ENCODE measurements around the gene CNOT6L. TPM values are rescaled to one million over a fixed set of nuclear protein-coding genes. Genes with fewer than 3 reads are reported as not detected.
"Not testable (repeated sequence)": the region's sequence is repeated elsewhere in the genome, so short reads cannot be mapped to it uniquely, and the experiment has no call there.

CNOT6L gene
- total RNA-seq, 2 donors from 2014 or later, result 90.2 to 130 TPM

DNA sequence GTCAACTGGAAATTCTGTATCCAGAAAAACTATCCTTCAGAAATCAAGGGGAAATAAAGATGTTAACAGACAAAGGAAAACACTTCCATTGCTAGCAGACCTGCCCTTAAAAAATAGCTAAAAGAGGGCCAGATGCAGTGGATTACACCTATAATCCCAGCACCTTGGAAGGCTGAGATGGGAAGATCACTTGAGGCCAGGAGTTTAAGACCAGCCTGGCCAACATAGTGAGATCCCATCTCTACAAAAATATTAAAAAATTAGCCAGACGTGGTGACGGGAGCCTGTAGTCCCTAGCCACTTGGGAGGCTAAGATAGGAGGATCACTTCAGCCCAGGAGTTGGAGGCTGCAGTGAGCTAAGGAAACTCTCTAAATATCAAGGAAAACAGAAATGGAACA, 67.4 kb downstream of the CNOT6L start:
- Mint-ChIP-seq H3K4me3 (no peak overlapping the region), H3K36me3 (peaks cover 26% of the 10 kb centered on the region)

DNA sequence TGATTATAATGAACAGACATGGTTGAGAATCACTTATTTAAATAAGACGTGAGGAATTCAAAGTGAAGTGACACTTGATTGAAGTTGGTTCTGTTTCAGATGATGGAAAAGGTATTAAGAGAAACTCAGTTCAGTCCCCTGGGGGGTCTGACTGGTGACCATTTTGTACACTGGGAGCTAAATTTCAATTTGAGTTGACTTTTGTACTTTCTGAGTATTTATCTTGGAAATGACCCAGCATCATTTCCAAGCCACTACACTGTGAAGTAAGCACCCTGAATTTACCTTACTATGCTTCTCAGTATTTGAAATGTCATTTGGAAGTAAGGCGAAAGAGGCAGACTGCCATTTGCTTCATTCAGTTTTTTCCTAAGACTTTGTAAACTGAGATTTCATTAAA, 73.4 kb downstream of the CNOT6L start:
- no peaks in the 10 kb centered on the region for H3K27me3 Mint-ChIP-seq
- peak overlapping the region; percentile 24 to 60 for H3K27ac Mint-ChIP-seq
- H3K4me3 Mint-ChIP-seq, result no peak overlapping the region
- ATAC-seq (no peak), DNase-seq (ENCODE audit: low spot score) (no peak)
- peaks cover 21 to 22% of the 10 kb centered on the region in 2 donors for H3K4me1 Mint-ChIP-seq (ENCODE audit: low read depth in 2 of 2)
- H3K36me3 Mint-ChIP-seq, result peaks cover 12% of the 10 kb centered on the region
- H3K9me3 Mint-ChIP-seq, result no peaks in the 10 kb centered on the region

More for the DNA sequence above, 67.4 kb downstream of the CNOT6L start:
- DNase-seq (ENCODE audit: low spot score) (no peak), ATAC-seq (no peak)
- peaks cover 23 to 33% of the 10 kb centered on the region in 2 donors for H3K4me1 Mint-ChIP-seq (ENCODE audit: low read depth in 2 of 2)
- peak overlapping the region; percentile 4 for H3K27ac Mint-ChIP-seq
- H3K27me3 Mint-ChIP-seq, result no peaks in the 10 kb centered on the region
- no peaks in the 10 kb centered on the region for H3K9me3 Mint-ChIP-seq

- peaks cover 21% of the 10 kb centered on the region for H3K36me3 Mint-ChIP-seq
- H3K27ac Mint-ChIP-seq, result peak overlapping the region in 1 of 2 donors; percentile 43
- DNase-seq (ENCODE audit: low spot score) (no peak), ATAC-seq (no peak)
- no peaks in the 10 kb centered on the region for H3K27me3 Mint-ChIP-seq
- H3K4me3 Mint-ChIP-seq, result no peak overlapping the region
- H3K4me1 Mint-ChIP-seq (ENCODE audit: low read depth in 2 of 2), result peaks cover 23 to 25% of the 10 kb centered on the region in 2 donors
- H3K9me3 Mint-ChIP-seq, result no peaks in the 10 kb centered on the region
Measured at GRCh38 chr4:77742054-77742453, 77.1 kb downstream of the CNOT6L start.

- no peaks in the 10 kb centered on the region for H3K27me3 Mint-ChIP-seq
- peak overlapping the region in 1 of 2 donors; percentile 58 for H3K27ac Mint-ChIP-seq
- DNase-seq (ENCODE audit: low spot score) (no peak), ATAC-seq (no peak)
- H3K4me3 Mint-ChIP-seq, result no peak overlapping the region
- H3K9me3 Mint-ChIP-seq, result no peaks in the 10 kb centered on the region
- peaks cover 21% of the 10 kb centered on the region for H3K36me3 Mint-ChIP-seq
- H3K4me1 Mint-ChIP-seq (ENCODE audit: low read depth in 2 of 2), result peaks cover 33 to 40% of the 10 kb centered on the region in 2 donors
Measured at GRCh38 chr4:77740480-77740879, 78.7 kb downstream of the CNOT6L start.

DNA sequence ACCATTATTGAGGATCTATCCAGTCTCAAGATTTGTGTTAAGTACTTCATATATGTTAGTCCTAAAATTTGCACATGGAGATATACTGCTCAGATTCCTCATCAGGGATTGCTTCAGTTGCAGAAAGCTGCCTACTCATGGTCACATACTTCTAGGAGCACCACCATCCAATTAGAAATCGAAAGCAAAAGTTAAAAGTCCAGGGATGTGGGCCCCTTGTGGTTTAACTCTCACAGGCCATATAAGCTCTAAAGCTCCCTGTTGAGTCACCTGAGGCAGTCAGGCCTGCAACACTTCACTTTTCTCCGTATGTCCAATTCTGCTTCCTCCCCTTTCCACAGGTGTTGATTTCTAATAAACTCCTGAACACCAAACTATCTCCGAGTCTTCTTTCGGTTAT, 84.2 kb downstream of the CNOT6L start:
- no peaks in the 10 kb centered on the region for H3K27me3 Mint-ChIP-seq
- peak; percentile 99 for ATAC-seq
- peaks cover 20% of the 10 kb centered on the region for H3K36me3 Mint-ChIP-seq
- DNase-seq (ENCODE audit: low spot score), result peak; percentile 73
- H3K4me3 Mint-ChIP-seq, result peak overlapping the region; percentile 79
- H3K4me1 Mint-ChIP-seq (ENCODE audit: low read depth in 2 of 2), result peaks cover 39 to 52% of the 10 kb centered on the region in 2 donors
- peak overlapping the region; percentile 72 to 80 for H3K27ac Mint-ChIP-seq
- no peaks in the 10 kb centered on the region for H3K9me3 Mint-ChIP-seq

DNA sequence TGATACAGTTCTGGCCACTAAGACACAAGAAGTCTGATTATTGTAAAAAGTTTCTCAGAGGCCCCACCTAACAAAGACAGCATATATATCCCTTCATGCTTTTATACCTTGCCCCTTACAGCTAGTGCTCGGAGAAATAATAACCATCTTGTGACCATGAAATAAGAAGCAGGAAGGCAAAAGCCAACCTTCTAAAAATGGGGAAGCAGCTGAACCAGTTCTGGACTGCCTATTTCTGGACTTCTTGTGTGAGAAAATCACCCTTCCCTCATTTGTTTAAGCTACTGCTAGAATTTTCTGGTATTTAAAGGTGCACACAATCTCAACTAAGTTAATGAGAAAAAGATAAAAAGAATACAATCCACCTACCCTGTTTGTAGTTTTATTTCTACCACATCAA, 87.5 kb downstream of the CNOT6L start:
- peaks cover 14% of the 10 kb centered on the region for H3K36me3 Mint-ChIP-seq
- ATAC-seq (no peak), DNase-seq (ENCODE audit: low spot score) (no peak)
- no peaks in the 10 kb centered on the region for H3K27me3 Mint-ChIP-seq
- H3K27ac Mint-ChIP-seq, result peak overlapping the region in 1 of 2 donors; percentile 80
- peaks cover 34 to 46% of the 10 kb centered on the region in 2 donors for H3K4me1 Mint-ChIP-seq (ENCODE audit: low read depth in 2 of 2)
- H3K9me3 Mint-ChIP-seq, result no peaks in the 10 kb centered on the region
- H3K4me3 Mint-ChIP-seq, result no peak overlapping the region

- ATAC-seq (no peak), DNase-seq (ENCODE audit: low spot score) (no peak)
- peak overlapping the region; percentile 23 to 78 for H3K27ac Mint-ChIP-seq
- no peak overlapping the region for H3K4me3 Mint-ChIP-seq
- H3K9me3 Mint-ChIP-seq, result no peaks in the 10 kb centered on the region
- H3K4me1 Mint-ChIP-seq (ENCODE audit: low read depth in 2 of 2), result peaks cover 20 to 25% of the 10 kb centered on the region in 2 donors
- peaks cover 29% of the 10 kb centered on the region for H3K36me3 Mint-ChIP-seq
- no peaks in the 10 kb centered on the region for H3K27me3 Mint-ChIP-seq
Measured at GRCh38 chr4:77728420-77728819, 90.7 kb downstream of the CNOT6L start.

DNA sequence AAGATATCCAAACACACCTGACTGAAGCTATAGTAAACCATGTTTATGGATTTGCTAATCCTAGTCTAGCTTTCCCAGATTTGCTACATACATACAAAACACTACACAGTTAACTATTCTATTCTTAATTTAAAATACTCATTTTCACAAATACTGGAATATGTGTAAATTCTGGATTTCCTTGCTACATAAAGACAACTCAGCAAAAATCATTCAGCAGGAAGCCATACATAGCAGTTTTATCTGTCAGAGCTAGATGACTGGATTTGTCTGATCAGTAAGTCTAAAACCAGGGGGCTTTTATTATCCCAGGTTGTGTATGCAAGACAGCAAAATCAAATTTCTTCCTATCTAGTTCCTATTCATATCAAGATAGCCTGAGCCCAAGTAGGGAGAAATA, 98.1 kb downstream of the CNOT6L start:
- Mint-ChIP-seq H3K27me3 (no peaks in the 10 kb centered on the region), H3K4me1 (ENCODE audit: low read depth in 2 of 2) (peaks cover 13 to 15% of the 10 kb centered on the region in 2 donors), H3K4me3 (no peak overlapping the region), H3K27ac (peak overlapping the region in 1 of 2 donors; percentile 39), H3K9me3 (no peaks in the 10 kb centered on the region), H3K36me3 (peaks cover 13% of the 10 kb centered on the region)
- DNase-seq (ENCODE audit: low spot score) (no peak), ATAC-seq (no peak)

DNA sequence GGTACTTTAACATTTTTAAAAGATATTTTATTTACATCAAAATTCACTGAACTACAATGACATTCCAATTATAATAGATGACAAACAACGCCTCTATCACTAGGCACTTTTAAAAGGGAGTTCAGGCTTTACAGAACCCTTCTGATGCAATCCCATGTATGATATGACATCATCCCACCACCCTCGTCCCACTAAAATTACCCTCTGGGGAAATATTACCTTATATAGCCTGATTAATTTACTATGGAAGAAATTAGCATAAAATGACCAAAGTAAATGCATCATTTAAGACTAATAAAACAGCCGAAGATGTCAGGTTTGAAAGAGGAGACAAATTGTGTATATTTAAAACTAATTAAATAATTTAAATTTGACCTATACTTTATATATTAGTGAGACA, 100.7 kb downstream of the CNOT6L start:
- H3K4me3 Mint-ChIP-seq; DNase-seq (ENCODE audit: low spot score); H3K9me3 Mint-ChIP-seq; H3K27me3 Mint-ChIP-seq; ATAC-seq; H3K36me3 Mint-ChIP-seq; H3K27ac Mint-ChIP-seq: not testable (repeated sequence)
- peaks cover 22 to 25% of the 10 kb centered on the region in 2 donors for H3K4me1 Mint-ChIP-seq (ENCODE audit: low read depth in 2 of 2)

DNA sequence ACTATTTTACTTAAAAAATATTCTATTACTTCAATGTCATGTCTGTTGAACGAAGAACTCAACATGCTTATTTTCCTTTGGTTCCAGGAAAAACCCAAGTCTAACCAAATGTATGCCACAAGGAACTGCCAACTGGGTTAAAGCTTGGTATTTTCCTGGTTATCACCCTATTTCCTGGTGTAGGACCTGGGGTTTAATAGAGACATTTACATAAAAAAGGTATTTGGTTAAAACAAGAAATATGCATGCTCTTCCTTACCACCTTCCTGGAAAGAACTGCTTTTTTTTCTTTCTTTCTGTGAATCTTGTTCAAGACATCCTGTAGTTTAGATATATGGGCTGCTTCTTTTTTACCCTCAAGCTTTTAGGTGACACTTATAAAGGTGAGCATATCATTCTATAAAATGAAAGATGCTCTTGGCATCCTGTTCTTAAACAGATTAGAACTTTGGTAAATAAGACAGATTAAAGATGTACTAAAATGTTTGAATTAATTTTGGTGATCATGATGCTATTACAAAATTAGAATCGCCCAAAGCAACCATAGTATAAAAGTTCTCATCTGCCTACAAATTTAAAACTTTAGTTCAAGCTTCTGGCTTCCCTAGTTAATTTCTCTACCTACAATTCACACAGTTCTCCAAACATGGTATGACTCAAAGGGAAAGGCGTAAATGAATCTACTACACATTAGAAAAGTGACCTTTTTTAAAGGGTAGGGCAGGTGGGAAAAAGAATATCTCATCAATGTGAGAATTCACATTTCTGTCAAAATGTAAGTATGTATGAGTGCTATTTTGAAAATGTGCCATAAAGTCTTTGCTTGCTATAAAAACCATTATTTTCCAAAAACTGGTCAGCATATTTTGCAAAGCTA, 103.5 kb downstream of the CNOT6L start:
- Mint-ChIP-seq H3K9me3 (no peaks in the 10 kb centered on the region), H3K27ac (peak overlapping the region; percentile 75 to 91), H3K27me3 (no peaks in the 10 kb centered on the region), H3K4me1 (ENCODE audit: low read depth in 2 of 2) (peaks cover 27 to 44% of the 10 kb centered on the region in 2 donors), H3K36me3 (peaks cover 18% of the 10 kb centered on the region), H3K4me3 (peak overlapping the region; percentile 66)
- ATAC-seq (peak; percentile 56 to 67), DNase-seq (ENCODE audit: low spot score) (no peak)

DNA sequence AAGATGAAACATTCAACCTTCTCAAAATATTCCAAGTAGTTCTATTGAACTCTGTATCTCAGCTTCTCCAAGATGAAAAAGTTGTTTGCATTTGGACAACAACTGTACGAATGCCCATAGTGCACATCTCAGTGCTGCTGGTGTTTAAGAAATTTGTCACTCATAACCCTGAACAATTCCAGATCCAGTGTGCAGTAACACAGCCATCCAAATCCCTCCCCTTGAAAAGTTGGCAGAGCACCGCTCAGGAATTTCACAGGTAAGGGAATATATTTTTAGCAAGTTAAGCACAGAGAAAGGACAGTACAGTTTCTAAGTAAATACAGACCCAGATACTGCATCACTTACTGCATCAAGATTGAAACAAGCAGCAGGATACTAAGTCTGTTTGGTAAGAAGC, 104.7 kb downstream of the CNOT6L start:
- Mint-ChIP-seq H3K4me1 (ENCODE audit: low read depth in 2 of 2) (peaks cover 27 to 43% of the 10 kb centered on the region in 2 donors), H3K9me3 (no peaks in the 10 kb centered on the region), H3K27ac (peak overlapping the region; percentile 72 to 75), H3K36me3 (peaks cover 18% of the 10 kb centered on the region), H3K4me3 (peak overlapping the region; percentile 38), H3K27me3 (no peaks in the 10 kb centered on the region)
- no peak for DNase-seq (ENCODE audit: low spot score)
- ATAC-seq, result no peak

GRCh38 chr4:77713884-77714283, 105.3 kb downstream of the CNOT6L start:
- peaks cover 18% of the 10 kb centered on the region for H3K36me3 Mint-ChIP-seq
- H3K4me3 Mint-ChIP-seq, result no peak overlapping the region
- peaks cover 27 to 41% of the 10 kb centered on the region in 2 donors for H3K4me1 Mint-ChIP-seq (ENCODE audit: low read depth in 2 of 2)
- no peaks in the 10 kb centered on the region for H3K9me3 Mint-ChIP-seq
- H3K27ac Mint-ChIP-seq, result peak overlapping the region; percentile 72 to 75
- no peaks in the 10 kb centered on the region for H3K27me3 Mint-ChIP-seq
- ATAC-seq (no peak), DNase-seq (ENCODE audit: low spot score) (no peak)

DNA sequence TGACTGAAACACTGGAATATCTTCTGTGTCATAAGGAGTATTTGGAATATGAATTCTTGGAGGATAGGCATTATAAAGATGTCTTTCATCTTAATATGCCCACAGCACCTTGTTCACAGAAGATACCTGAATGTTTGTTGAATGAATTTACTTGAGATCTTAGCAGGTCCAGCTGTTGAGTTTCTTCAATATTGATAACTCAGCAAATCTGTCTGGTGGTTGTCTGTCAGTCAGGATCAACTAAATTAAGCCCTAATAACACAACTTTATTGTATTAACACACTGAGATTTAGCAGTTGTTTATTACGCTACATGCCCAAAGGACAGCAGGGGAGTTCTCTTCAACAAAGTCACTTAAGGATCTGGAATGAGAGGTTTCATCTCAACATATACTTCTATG, 106.5 kb downstream of the CNOT6L start:
- Mint-ChIP-seq H3K27me3 (no peaks in the 10 kb centered on the region), H3K4me3 (no peak overlapping the region), H3K27ac (peak overlapping the region; percentile 11 to 26), H3K9me3 (no peaks in the 10 kb centered on the region), H3K36me3 (peaks cover 18% of the 10 kb centered on the region), H3K4me1 (ENCODE audit: low read depth in 2 of 2) (peaks cover 27 to 46% of the 10 kb centered on the region in 2 donors)
- DNase-seq (ENCODE audit: low spot score) (no peak), ATAC-seq (no peak)

GRCh38 chr4:77711469-77711868, 107.7 kb downstream of the CNOT6L start:
- Mint-ChIP-seq H3K27ac (peak overlapping the region in 1 of 2 donors; percentile 26), H3K36me3 (peaks cover 18% of the 10 kb centered on the region), H3K9me3 (no peaks in the 10 kb centered on the region), H3K4me3 (no peak overlapping the region), H3K27me3 (no peaks in the 10 kb centered on the region), H3K4me1 (ENCODE audit: low read depth in 2 of 2) (peaks cover 25 to 49% of the 10 kb centered on the region in 2 donors)
- ATAC-seq, result no peak
- no peak for DNase-seq (ENCODE audit: low spot score)

All from natural killer cell treated with Interleukin-12 subunit alpha and Interleukin-12 subunit beta and Interleukin-15 and Interleukin-18, amount 100 ng/mL, for 72 hours (primary cell).